Neural cell (in vitro differentiated cells): ENCODE results near the gene VSIG10L2. TPM values are rescaled to one million over a fixed set of nuclear protein-coding genes. Genes with fewer than 3 reads are reported as not detected.
A peak's percentile ranks its signal among the peaks of the same experiment; 100 is the strongest.

ENCODE experiments used
- H2AFZ ChIP-seq: fragments of 200-600, 300-800 bp; sonication (generic), shearing (Covaris generic); 2 replicates; pipeline ENCODE4 v1.6.0; 2014; ENCODE audit warnings: low read depth, mild to moderate bottlenecking, antibody characterized with exemption, low read length, moderate library complexity
- H3F3A ChIP-seq: fragments of 200-600 bp; shearing (Covaris generic); 2 replicates; pipeline ENCODE4 v1.6.1; 2016; ENCODE audit warnings: mild to moderate bottlenecking, moderate library complexity, mixed read lengths, antibody characterized with exemption, low read length; ENCODE audit not compliant: insufficient read depth, poor library complexity, severe bottlenecking
- H3K27ac ChIP-seq: fragments of 200-600, 300-800 bp; sonication (generic), shearing (Covaris generic); 2 replicates; pipeline ENCODE4 v1.5.1; 2014; ENCODE audit warnings: mild to moderate bottlenecking, low read length, moderate library complexity
- H3K27me3 ChIP-seq: fragments of 300-800, 200-600 bp; sonication (generic), shearing (Covaris generic); 2 replicates; pipeline ENCODE4 v1.6.0; 2014; ENCODE audit warnings: mild to moderate bottlenecking, low read depth, low read length, moderate library complexity; ENCODE audit not compliant: insufficient read depth
- H3K36me3 ChIP-seq: fragments of 300-800, 200-600 bp; sonication (generic), shearing (Covaris generic); 2 replicates; pipeline ENCODE4 v1.5.1; 2014; ENCODE audit warnings: mild to moderate bottlenecking, antibody characterized with exemption, low read length, moderate library complexity; ENCODE audit not compliant: insufficient read depth
- H3K4me2 ChIP-seq: fragments of 300-800, 200-600 bp; sonication (generic), shearing (Covaris generic); 2 replicates; pipeline ENCODE4 v1.6.0; 2014; ENCODE audit warnings: mild to moderate bottlenecking, low read length
- H3K4me3 ChIP-seq: fragments of 300-800, 200-600 bp; sonication (generic), shearing (Covaris generic); 2 replicates; pipeline ENCODE4 v1.5.1; 2014; ENCODE audit warnings: mild to moderate bottlenecking, low read length, moderate library complexity
- H3K79me2 ChIP-seq: fragments of 200-600 bp; shearing (Covaris generic); replicated peaks from 2 replicates; pipeline ENCODE4 v1.6.0; 2014; ENCODE audit warnings: mild to moderate bottlenecking, low read length, moderate library complexity; ENCODE audit not compliant: insufficient read depth
- H3K9ac ChIP-seq: fragments of 300-800, 200-600 bp; sonication (generic), shearing (Covaris generic); 2 replicates; pipeline ENCODE4 v1.6.1; 2016; ENCODE audit warnings: mild to moderate bottlenecking, low read length, mixed read lengths
- H3K9me2 ChIP-seq: fragments of 200-600 bp; shearing (Covaris generic); 2 replicates; pipeline ENCODE4 v1.6.1; 2016; ENCODE audit warnings: mild to moderate bottlenecking, low read length, mixed read lengths; ENCODE audit not compliant: insufficient read depth
- H3K9me3 ChIP-seq: fragments of 200-600, 300-800 bp; sonication (generic), shearing (Covaris generic); 2 replicates; pipeline ENCODE4 v1.6.1; 2016; ENCODE audit warnings: mild to moderate bottlenecking, mixed run types, low read length, moderate library complexity, mixed read lengths
- H4K20me1 ChIP-seq: fragments of 200-600 bp; shearing (Covaris generic); 2 replicates; pipeline ENCODE4 v1.6.1; 2016; ENCODE audit warnings: mild to moderate bottlenecking, mixed run types; ENCODE audit not compliant: insufficient read depth
- CTCF ChIP-seq: fragments of 450-650 bp; IDR thresholded peaks from 2 replicates; pipeline ENCODE4 v1.5.1; 2014; ENCODE audit warnings: antibody characterized with exemption, mild to moderate bottlenecking, moderate library complexity; ENCODE audit not compliant: poor library complexity, severe bottlenecking
- EP300 ChIP-seq: fragments of 450-650 bp; conservative IDR thresholded peaks from 2 replicates; pipeline ENCODE4 v1.6.1; 2014; ENCODE audit warnings: antibody characterized with exemption, mild to moderate bottlenecking, moderate library complexity; ENCODE audit not compliant: poor library complexity, severe bottlenecking
- EZH2 ChIP-seq: fragments of 200-600, 300-800 bp; shearing (Covaris generic), sonication (generic); IDR thresholded peaks from 2 replicates; pipeline ENCODE4 v1.6.1; 2014; ENCODE audit warnings: antibody characterized with exemption, low read length, borderline replicate concordance, mild to moderate bottlenecking; ENCODE audit not compliant: insufficient read depth, poor library complexity, severe bottlenecking
- MXI1 ChIP-seq: fragments of 450-650 bp; conservative IDR thresholded peaks from 2 replicates; pipeline ENCODE4 v1.6.1; 2014; ENCODE audit warnings: antibody characterized with exemption, mild to moderate bottlenecking; ENCODE audit not compliant: poor library complexity, severe bottlenecking
- POLR2AphosphoS5 ChIP-seq: IDR thresholded peaks from 2 replicates; pipeline ENCODE4 v1.6.1; 2012
- RAD21 ChIP-seq: fragments of 450-650 bp; conservative IDR thresholded peaks from 2 replicates; pipeline ENCODE4 v1.6.1; 2014; ENCODE audit warnings: antibody characterized with exemption, mild to moderate bottlenecking, moderate library complexity
- REST ChIP-seq: IDR thresholded peaks from 2 replicates; pipeline ENCODE4 v1.6.1; 2012; ENCODE audit warnings: borderline replicate concordance
- SMC3 ChIP-seq: fragments of 450-650 bp; conservative IDR thresholded peaks from 2 replicates; pipeline ENCODE4 v1.6.1; 2014; ENCODE audit warnings: antibody characterized with exemption, mild to moderate bottlenecking, moderate library complexity; ENCODE audit not compliant: poor library complexity
- polyA plus RNA-seq: library from polyadenylated mRNA; depleted of rRNA; stranded (reverse); fragments of >200 nt; gene quantifications from 2 replicates; pipeline ENCODE4 v1.2.3, GENCODE V29; 2014

The VSIG10L2 gene
- polyA plus RNA-seq, 1 donor from 2014 or later = not detected

GRCh38 chr11:125921042-125921441, 24.8 kb upstream of the VSIG10L2 start:
- H3K4me3 ChIP-seq = no peak overlapping the region
- no peaks in the 10 kb centered on the region for H3K9me2 ChIP-seq
- no peaks in the 10 kb centered on the region for H3K36me3 ChIP-seq
- H3K9ac ChIP-seq = no peak overlapping the region
- no peak for TF ChIP-seq EP300
- no peak for TF ChIP-seq CTCF
- no peak for TF ChIP-seq RAD21
- no peak for TF ChIP-seq MXI1
- TF ChIP-seq SMC3 = no peak
- TF ChIP-seq EZH2 = no peak
- no peak for TF ChIP-seq POLR2AphosphoS5
- no peaks in the 10 kb centered on the region for H3K79me2 ChIP-seq
- H3F3A ChIP-seq = no peaks in the 10 kb centered on the region
- H2AFZ ChIP-seq = no peak overlapping the region
- H3K27me3 ChIP-seq = no peaks in the 10 kb centered on the region
- H3K9me3 ChIP-seq = no peaks in the 10 kb centered on the region
- no peak overlapping the region for H3K27ac ChIP-seq
- no peak overlapping the region for H3K4me2 ChIP-seq
- H4K20me1 ChIP-seq = no peaks in the 10 kb centered on the region

- no peaks in the 10 kb centered on the region for H3F3A ChIP-seq
- no peaks in the 10 kb centered on the region for H4K20me1 ChIP-seq
- H3K36me3 ChIP-seq = no peaks in the 10 kb centered on the region
- no peak overlapping the region for H2AFZ ChIP-seq
- H3K79me2 ChIP-seq = no peaks in the 10 kb centered on the region
- H3K9ac ChIP-seq = no peak overlapping the region
- H3K27me3 ChIP-seq = no peaks in the 10 kb centered on the region
- TF ChIP-seq SMC3 (no peak), REST (no peak), RAD21 (no peak)
- H3K9me2 ChIP-seq = no peaks in the 10 kb centered on the region
- no peaks in the 10 kb centered on the region for H3K9me3 ChIP-seq
- no peak overlapping the region for H3K4me3 ChIP-seq
- H3K27ac ChIP-seq = no peak overlapping the region
- H3K4me2 ChIP-seq = no peak overlapping the region
These were observed 23.7 kb upstream of the VSIG10L2 start for GRCh38 chr11:125922156-125922555.

GRCh38 chr11:125923012-125923579, 22.7 kb upstream of the VSIG10L2 start:
- Histone ChIP-seq H3K4me2 (no peak overlapping the region), H2AFZ (no peak overlapping the region), H3K9ac (no peak overlapping the region), H3K4me3 (no peak overlapping the region), H4K20me1 (no peaks in the 10 kb centered on the region), H3K9me2 (no peaks in the 10 kb centered on the region), H3K9me3 (no peaks in the 10 kb centered on the region), H3K27ac (no peak overlapping the region), H3K27me3 (no peaks in the 10 kb centered on the region), H3K36me3 (no peaks in the 10 kb centered on the region), H3K79me2 (no peaks in the 10 kb centered on the region), H3F3A (no peaks in the 10 kb centered on the region)
- TF ChIP-seq CTCF = peak; percentile 85
- peak; percentile 91 for TF ChIP-seq SMC3
- TF ChIP-seq RAD21 = peak; percentile 88
- TF ChIP-seq POLR2AphosphoS5 = no peak
- TF ChIP-seq EP300 = no peak
